ENCODE data around the gene MAPK9.

DNA sequence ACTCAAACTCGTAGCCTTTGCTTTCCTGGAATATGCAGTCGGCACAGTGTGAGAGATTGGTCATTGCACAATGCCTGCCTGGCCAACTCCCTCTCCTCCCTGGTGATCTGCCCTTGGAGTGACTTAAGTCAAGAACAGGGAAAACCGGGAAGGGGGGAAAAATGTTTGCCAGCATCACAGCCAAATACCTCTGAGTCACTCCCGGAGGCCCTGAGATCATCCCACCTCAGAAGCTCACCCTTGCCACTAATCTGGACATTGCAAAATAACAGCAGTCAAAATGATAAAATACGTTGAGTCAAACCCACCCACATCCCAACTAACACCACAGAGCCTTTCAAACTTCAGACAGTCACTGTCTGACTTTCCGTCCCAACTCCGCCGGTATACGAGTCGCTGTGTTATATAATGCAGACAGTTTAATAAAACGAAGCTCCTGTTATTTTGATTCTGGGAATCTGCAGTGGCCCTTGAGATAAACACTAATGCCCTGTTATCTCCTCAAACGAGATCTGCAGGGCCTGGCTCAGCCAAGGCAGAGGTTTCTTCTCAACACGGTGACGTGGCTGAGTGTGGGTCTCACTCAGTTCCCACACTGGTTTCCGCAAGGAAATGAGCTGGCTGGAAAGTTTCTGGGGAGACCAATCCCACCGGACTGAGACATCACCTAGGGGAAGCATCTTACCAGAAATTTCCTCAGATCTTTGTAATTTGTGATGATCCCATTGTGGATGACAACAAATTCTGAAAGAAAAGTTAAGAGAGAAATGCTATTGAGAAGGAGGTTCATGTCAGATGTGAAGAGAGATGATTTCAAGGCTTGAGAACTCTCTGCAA is 39.1 kb upstream of the MAPK9 start:
- TF ChIP-seq, protein P1, sequence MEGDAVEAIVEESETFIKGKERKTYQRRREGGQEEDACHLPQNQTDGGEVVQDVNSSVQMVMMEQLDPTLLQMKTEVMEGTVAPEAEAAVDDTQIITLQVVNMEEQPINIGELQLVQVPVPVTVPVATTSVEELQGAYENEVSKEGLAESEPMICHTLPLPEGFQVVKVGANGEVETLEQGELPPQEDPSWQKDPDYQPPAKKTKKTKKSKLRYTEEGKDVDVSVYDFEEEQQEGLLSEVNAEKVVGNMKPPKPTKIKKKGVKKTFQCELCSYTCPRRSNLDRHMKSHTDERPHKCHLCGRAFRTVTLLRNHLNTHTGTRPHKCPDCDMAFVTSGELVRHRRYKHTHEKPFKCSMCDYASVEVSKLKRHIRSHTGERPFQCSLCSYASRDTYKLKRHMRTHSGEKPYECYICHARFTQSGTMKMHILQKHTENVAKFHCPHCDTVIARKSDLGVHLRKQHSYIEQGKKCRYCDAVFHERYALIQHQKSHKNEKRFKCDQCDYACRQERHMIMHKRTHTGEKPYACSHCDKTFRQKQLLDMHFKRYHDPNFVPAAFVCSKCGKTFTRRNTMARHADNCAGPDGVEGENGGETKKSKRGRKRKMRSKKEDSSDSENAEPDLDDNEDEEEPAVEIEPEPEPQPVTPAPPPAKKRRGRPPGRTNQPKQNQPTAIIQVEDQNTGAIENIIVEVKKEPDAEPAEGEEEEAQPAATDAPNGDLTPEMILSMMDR (IDR thresholded peaks at IDR 0.05), result no peak
- TF ChIP-seq POLR2A (IDR thresholded peaks at IDR 0.05), result no peak
